DND-41 (cell line): ENCODE results near the gene GPM6B.

Experiments used
- ATAC-seq: fragments of 200-7000 bp; cut with Tn5 transposase; 3 replicates; pipeline ENCODE4 v1.9.1; 2021; ENCODE audit warnings: low read depth; ENCODE audit not compliant: insufficient read depth
- DNase-seq: peaks from one replicate; pipeline ENCODE4 v3.0.0-alpha.2; 2020
- H2AFZ ChIP-seq: 2 replicates; pipeline ENCODE4 v1.6.0; 2012; ENCODE audit warnings: low read depth, low read length
- H3K27ac ChIP-seq: 2 replicates; pipeline ENCODE4 v1.5.1; 2012; ENCODE audit warnings: low read length, inconsistent platforms
- H3K27me3 ChIP-seq: fragments of 200-600 bp; sonication (generic); 2 replicates; pipeline ENCODE4 v1.6.0; 2012; ENCODE audit warnings: low read length, mild to moderate bottlenecking, inconsistent platforms; ENCODE audit not compliant: insufficient read depth, poor library complexity
- H3K36me3 ChIP-seq: 2 replicates; pipeline ENCODE4 v1.5.1; 2012; ENCODE audit warnings: low read length, inconsistent platforms; ENCODE audit not compliant: insufficient read depth
- H3K4me1 ChIP-seq: 2 replicates; pipeline ENCODE4 v1.5.1; 2012; ENCODE audit warnings: mild to moderate bottlenecking, low read length; ENCODE audit not compliant: insufficient read depth
- H3K4me2 ChIP-seq: 2 replicates; pipeline ENCODE4 v1.6.0; 2012; ENCODE audit warnings: mild to moderate bottlenecking, moderate library complexity, low read length, inconsistent platforms; ENCODE audit not compliant: insufficient read depth
- H3K4me3 ChIP-seq, 2 experiments: fragments of 200-600 bp in 1 of 2; shearing (Covaris generic) in 1 of 2; 2 replicates each; pipeline ENCODE4 v1.5.1; 2012 to 2016; ENCODE audit warnings: inconsistent platforms in 2 of 2, low read length in 2 of 2, mild to moderate bottlenecking in 2 of 2, low read depth in 1 of 2, moderate library complexity in 1 of 2
- H3K79me2 ChIP-seq: 2 replicates; pipeline ENCODE4 v1.6.0; 2012; ENCODE audit warnings: low read length, inconsistent platforms; ENCODE audit not compliant: insufficient read depth
- H3K9ac ChIP-seq: 2 replicates; pipeline ENCODE4 v1.6.0; 2012; ENCODE audit warnings: low read depth, mild to moderate bottlenecking, inconsistent platforms, low read length, moderate library complexity
- H3K9me3 ChIP-seq: 2 replicates; pipeline ENCODE4 v1.5.1; 2012; ENCODE audit warnings: low read length, moderate library complexity, mild to moderate bottlenecking, inconsistent platforms; ENCODE audit not compliant: insufficient read depth, severe bottlenecking
- H4K20me1 ChIP-seq: 2 replicates; pipeline ENCODE4 v1.6.0; 2012; ENCODE audit warnings: low read length; ENCODE audit not compliant: insufficient read depth
- EZH2 ChIP-seq: IDR thresholded peaks from 3 replicates; pipeline ENCODE4 v1.6.1; 2012; ENCODE audit warnings: borderline replicate concordance, low read depth, mild to moderate bottlenecking, moderate library complexity, low read length, inconsistent platforms; ENCODE audit not compliant: severe bottlenecking
- TF ChIP-seq, protein P1 (sequence below): IDR thresholded peaks from 2 replicates; pipeline ENCODE4 v1.5.1; 2012; ENCODE audit warnings: borderline replicate concordance, low read length, moderate library complexity, mild to moderate bottlenecking; ENCODE audit not compliant: poor library complexity, severe bottlenecking; ENCODE audit errors: extremely low read depth

The GPM6B gene

GRCh38 chrX:13828392-13828791 lies 11.5 kb upstream of the GPM6B start:
- H3K27ac ChIP-seq: no peak overlapping the region
- no peak for DNase-seq
- H3K79me2 ChIP-seq: no peaks in the 10 kb centered on the region
- no peaks in the 10 kb centered on the region for H3K4me1 ChIP-seq
- no peaks in the 10 kb centered on the region for H3K36me3 ChIP-seq
- TF ChIP-seq, protein P1, sequence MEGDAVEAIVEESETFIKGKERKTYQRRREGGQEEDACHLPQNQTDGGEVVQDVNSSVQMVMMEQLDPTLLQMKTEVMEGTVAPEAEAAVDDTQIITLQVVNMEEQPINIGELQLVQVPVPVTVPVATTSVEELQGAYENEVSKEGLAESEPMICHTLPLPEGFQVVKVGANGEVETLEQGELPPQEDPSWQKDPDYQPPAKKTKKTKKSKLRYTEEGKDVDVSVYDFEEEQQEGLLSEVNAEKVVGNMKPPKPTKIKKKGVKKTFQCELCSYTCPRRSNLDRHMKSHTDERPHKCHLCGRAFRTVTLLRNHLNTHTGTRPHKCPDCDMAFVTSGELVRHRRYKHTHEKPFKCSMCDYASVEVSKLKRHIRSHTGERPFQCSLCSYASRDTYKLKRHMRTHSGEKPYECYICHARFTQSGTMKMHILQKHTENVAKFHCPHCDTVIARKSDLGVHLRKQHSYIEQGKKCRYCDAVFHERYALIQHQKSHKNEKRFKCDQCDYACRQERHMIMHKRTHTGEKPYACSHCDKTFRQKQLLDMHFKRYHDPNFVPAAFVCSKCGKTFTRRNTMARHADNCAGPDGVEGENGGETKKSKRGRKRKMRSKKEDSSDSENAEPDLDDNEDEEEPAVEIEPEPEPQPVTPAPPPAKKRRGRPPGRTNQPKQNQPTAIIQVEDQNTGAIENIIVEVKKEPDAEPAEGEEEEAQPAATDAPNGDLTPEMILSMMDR: no peak
- TF ChIP-seq EZH2: no peak
- no peak overlapping the region for H3K4me2 ChIP-seq
- H4K20me1 ChIP-seq: no peaks in the 10 kb centered on the region
- no peak overlapping the region for H3K4me3 ChIP-seq
- no peak for ATAC-seq
- H3K9ac ChIP-seq: no peak overlapping the region
- H3K27me3 ChIP-seq: no peaks in the 10 kb centered on the region
- H3K9me3 ChIP-seq: no peaks in the 10 kb centered on the region
- no peak overlapping the region for H2AFZ ChIP-seq

- Histone ChIP-seq H3K9me3 (no peaks in the 10 kb centered on the region), H3K79me2 (no peaks in the 10 kb centered on the region), H3K27ac (no peak overlapping the region), H3K4me1 (no peaks in the 10 kb centered on the region), H3K4me2 (no peak overlapping the region), H3K27me3 (no peaks in the 10 kb centered on the region), H3K4me3 (no peak overlapping the region), H3K36me3 (no peaks in the 10 kb centered on the region), H2AFZ (no peak overlapping the region), H4K20me1 (no peaks in the 10 kb centered on the region), H3K9ac (no peak overlapping the region)
- no peak for DNase-seq
- ATAC-seq: no peak
- TF ChIP-seq, protein P1: no peak
- no peak for TF ChIP-seq EZH2
These were observed 10.6 kb upstream of the GPM6B start for GRCh38 chrX:13827298-13828090.

GRCh38 chrX:13826770-13827169 lies 9.9 kb upstream of the GPM6B start:
- H3K27me3 ChIP-seq: no peaks in the 10 kb centered on the region
- no peak overlapping the region for H2AFZ ChIP-seq
- no peak overlapping the region for H3K4me3 ChIP-seq
- H4K20me1 ChIP-seq: no peaks in the 10 kb centered on the region
- H3K79me2 ChIP-seq: no peaks in the 10 kb centered on the region
- no peak overlapping the region for H3K27ac ChIP-seq
- no peak for ATAC-seq
- no peak overlapping the region for H3K9ac ChIP-seq
- no peaks in the 10 kb centered on the region for H3K9me3 ChIP-seq
- TF ChIP-seq EZH2: no peak
- TF ChIP-seq, protein P1: no peak
- no peaks in the 10 kb centered on the region for H3K36me3 ChIP-seq
- H3K4me1 ChIP-seq: no peaks in the 10 kb centered on the region
- DNase-seq: no peak
- no peak overlapping the region for H3K4me2 ChIP-seq
